NOMO-1 treated with DMSO at 0.1 percent for 48 hours (cell line): Measurements from ENCODE around the gene ARID5B.

Experiments
- DNase-seq: peaks from one replicate; lab custom pipeline; 2025; ENCODE audit not compliant: unreplicated experiment; lab: John Stamatoyannopoulos, UW

The ARID5B gene

DNA sequence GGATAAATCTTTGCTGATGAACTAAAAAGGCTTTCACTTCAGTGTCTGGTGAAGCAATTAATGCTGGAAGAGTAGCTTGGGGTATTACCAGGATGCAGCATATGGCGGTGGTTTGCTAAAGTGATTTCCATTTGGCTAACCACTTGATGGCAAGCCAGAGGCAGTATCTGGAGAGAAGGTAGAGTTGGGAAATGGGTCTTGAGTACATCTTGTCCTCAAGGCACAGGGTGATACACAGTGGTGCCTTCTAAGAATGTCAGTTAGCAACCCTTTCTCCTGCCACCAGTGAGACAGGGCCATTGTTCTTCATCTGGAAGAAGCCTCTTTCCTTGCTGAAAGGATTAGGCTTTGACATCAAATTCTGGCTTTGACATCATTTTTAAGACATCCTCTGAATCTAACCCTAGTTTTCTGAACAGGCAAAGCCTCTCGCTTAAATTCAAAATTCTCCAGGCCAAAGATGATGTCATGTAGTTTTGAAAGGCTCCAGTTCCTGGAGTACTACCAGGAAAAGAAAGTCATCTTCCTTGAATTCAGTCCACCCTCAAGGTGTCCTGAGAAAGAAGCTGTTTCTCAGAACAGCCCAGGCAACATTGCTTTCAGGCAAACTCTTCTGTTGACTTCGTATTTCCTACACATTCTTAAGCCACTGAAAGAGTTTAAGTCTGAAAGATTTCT lies 162.4 kb downstream of the ARID5B start:
- DNase-seq: no peak

DNA sequence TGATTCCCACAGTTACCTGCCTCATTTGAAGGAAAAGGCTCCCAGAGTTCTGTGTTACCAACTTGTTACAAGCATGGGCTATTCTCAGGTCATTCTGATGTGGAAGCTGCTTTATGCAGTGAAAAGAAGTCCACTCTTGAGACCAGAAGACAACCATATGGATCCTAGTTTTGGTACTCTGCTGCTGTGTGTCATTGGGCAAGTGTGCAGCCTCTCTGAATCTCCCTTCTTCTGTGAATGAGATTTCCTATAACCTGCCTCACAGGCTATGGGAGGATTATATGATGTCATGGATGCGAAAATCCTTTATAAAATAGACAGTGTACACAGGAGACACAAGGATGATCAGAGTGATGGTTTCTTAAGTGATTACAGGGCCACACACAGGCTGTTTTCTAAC lies 166.1 kb downstream of the ARID5B start:
- DNase-seq: no peak

DNA sequence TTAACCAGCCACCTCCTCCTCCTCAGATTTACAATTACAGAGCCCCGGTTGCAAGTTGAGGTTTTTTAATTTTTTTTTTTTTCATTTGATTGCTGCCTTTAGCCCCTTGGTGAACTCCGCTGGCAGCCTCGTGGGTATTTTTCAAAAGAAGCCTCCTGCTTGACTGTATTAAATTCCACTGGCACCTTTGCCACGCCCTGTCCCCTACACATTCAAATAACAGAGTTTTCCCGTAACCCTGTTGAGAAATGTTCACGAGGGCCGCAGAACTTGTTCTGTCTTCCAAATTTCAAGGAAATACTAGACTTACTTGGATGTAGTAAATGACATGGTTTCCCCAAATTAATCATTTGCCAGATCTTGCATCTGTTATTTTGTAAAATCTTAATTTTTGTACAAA lies 167.0 kb downstream of the ARID5B start:
- DNase-seq: no peak

- DNase-seq: no peak
Observed at GRCh38 chr10:62069452-62070178, 168.1 kb downstream of the ARID5B start.

GRCh38 chr10:62071846-62072281 lies 170.4 kb downstream of the ARID5B start:
- no peak for DNase-seq

GRCh38 chr10:62072901-62073300 lies 171.4 kb downstream of the ARID5B start:
- no peak for DNase-seq

DNA sequence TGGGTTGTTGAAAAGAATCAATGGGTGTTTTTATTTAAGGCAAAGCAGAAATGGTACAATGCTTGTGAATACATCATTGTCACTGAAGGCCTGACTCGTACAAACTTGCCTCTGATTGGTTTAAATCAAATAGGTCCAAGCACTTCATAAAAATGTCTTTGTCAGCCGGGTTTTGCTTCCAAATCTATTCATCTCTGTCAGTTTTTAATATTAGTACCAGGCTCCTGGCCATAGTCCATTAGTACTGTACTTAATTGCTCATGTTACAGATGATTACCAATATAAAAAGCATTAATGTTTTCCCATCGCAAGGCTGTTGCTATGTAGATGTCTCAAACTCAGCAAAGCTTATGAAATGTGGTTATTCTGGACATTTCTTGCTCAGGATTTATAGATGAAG lies 171.9 kb downstream of the ARID5B start:
- no peak for DNase-seq

DNA sequence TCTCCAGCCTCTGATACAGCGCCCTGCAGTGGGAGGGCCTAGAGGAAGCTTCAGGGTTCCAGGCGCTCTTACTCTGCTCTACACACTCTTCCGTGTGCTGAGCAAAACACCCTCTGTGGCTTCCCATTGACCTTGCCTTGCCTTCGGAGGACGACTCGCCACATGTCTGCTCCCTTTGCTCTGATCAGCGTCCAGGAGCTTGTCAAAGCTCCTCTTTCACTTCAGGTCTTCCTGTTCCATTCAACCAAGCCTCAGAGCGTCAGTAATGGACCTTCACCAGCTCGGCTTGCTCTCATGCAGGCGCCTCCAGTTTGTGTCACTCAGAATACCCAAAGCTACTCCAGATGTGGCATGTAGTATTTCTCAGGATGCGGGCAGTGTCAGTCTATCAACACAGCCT lies 173.9 kb downstream of the ARID5B start:
- no peak for DNase-seq

- DNase-seq: no peak
Observed at GRCh38 chr10:62075912-62076311, 174.4 kb downstream of the ARID5B start.

GRCh38 chr10:62076891-62077290 lies 175.4 kb downstream of the ARID5B start:
- DNase-seq: no peak

GRCh38 chr10:62077330-62078015 lies 176.0 kb downstream of the ARID5B start:
- DNase-seq: no peak

GRCh38 chr10:62079885-62080559 lies 178.5 kb downstream of the ARID5B start:
- DNase-seq: no peak

DNA sequence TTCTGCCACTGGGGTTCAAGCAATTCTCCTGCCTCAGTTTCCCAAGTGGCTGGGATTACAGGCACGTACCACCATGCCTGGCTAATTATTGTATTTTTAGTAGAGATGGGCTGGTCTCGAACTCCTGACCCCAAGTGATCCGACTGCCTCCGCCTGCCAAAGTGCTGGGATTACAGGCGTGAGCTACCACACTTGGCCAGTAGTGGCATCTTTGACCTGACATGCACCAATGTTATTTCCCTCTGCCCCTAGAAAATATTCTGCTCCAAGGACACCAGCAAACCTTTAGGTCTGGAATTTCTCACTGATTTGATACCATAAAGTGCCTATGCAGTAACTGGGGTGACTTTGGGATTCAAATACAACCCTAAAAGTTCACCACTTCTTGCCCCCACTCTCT lies 179.4 kb downstream of the ARID5B start:
- DNase-seq: no peak

GRCh38 chr10:62081341-62082270 lies 180.1 kb downstream of the ARID5B start:
- DNase-seq: no peak

GRCh38 chr10:62082271-62082656 lies 180.8 kb downstream of the ARID5B start:
- no peak for DNase-seq

DNA sequence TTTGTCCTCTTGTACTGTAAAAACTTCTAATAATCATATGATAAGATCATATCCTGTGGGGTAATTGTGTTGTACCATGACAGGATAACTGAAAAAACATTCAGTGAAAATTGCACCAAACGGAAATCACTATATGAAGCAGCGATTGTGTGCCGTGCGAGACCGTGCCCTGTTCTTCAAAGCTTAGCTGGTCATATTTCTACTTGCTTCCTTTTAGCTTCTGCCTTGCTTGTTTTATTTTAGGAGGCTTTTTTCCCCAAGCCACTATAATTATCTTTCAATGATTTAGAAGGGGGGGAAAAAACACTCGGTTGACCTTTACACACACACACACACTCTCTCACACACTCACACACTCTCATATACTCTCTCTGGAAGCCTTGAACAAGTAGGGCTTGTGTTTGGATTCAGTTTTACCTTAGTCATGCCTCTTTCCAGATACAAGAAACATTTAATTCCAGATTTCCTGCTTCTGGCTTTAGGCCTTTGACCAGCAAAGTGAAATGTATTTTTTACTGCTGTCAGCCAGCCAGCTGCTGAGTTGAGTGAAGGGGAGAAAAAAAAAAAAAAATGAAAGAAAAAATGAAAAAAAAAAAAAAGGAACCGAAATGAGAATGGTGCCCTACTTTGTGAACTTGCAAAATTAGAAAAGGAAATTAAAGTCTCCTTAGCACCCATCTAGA lies 181.4 kb downstream of the ARID5B start:
- DNase-seq: peak; percentile 54

DNA sequence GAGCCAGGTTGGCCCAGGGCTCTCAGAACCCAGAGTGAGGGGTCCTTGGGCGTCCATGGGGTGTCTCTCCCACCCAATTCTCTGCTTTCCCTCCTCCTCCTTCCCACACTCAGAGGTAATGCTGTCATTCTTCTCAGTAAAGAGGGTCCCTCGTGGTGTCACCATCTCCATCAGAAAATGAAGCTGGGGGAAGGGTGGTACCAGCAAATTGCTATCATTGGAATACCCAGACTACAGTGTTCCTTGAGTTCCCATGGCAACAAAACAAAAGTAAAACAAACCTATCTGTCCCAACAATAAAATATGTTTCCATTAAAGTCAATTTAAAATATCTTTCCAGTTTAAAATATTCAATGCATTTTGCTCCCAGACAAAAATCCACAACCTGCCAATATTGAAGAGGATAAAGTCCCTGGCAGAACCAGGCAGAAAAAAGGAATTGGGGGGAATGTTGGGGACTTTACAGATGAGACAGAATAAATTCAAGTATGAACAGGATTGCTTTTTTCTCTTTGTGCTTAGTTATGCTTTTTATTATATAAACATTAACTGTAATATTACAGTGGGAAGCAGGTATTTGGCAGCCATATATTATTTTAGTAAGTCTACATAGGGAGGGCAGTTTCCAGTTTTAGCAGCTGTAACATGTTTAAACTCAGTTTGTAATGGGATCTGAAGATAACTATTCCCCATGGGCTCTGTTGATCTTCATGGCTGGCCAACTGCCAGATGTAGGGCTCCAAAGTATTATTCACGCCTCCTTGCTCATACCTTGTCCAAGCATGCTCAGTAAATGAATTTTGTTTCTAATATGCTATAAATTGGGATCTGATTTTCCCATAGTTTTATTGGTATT lies 182.1 kb downstream of the ARID5B start:
- DNase-seq: no peak

DNA sequence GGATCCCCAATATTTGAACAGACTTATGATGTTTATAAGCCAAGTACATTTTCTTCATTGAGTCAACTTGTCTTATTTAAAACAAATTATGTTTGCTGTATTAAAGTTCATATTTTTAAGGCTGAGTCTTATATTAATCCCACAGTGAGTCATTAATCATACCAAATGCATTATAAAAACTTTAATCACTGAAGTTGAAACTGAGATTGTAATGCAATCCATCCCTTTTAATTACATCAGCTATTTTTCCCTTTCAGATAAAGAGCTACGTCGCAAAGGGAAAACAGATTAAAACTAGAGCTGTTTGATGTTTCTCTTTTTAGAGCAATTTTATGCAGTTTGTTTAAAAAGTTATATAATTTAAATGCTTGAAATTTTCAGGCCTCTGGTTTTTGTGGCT lies 183.0 kb downstream of the ARID5B start:
- no peak for DNase-seq

GRCh38 chr10:62085404-62085803 lies 183.9 kb downstream of the ARID5B start:
- no peak for DNase-seq
